H1 (cell line): ENCODE data around the gene CDC14B. TPM values are rescaled to one million over a fixed set of nuclear protein-coding genes. Genes with fewer than 3 reads are reported as not detected.
A peak's percentile ranks its signal among the peaks of the same experiment; 100 is the strongest.

Experiments used
- CTCF ChIA-PET: fragments of 300-600 bp; sonication (Branson Sonifier 250); formaldehyde crosslinking; loops from one replicate; lab custom pipeline; 2021; ENCODE audit not compliant: partially characterized antibody; lab: Charles Lee
- POLR2A ChIA-PET: fragments of 300-600 bp; sonication (Branson Sonifier 250); formaldehyde crosslinking; loops from one replicate; lab custom pipeline; 2021; ENCODE audit warnings: inconsistent platforms; ENCODE audit not compliant: partially characterized antibody; lab: Charles Lee
- DNase-seq, 2 experiments: peaks; one replicate each; pipeline versions ENCODE4 v3.0.0 to v3.0.0-alpha.2; 2010 to 2022; ENCODE audit warnings: low spot score in 2 of 2, low read depth in 1 of 2, mixed read lengths in 1 of 2
- FAIRE-seq: peaks from 2 replicates; lab custom pipeline; 2011; peaks lifted over from hg19 to GRCh38; lab: Jason Lieb, UNC
- H2AFZ ChIP-seq: 2 replicates; pipeline ENCODE4 v1.8.1; 2012; ENCODE audit warnings: low read length, inconsistent platforms
- H2AK5ac ChIP-seq: 2 replicates; pipeline ENCODE4 v1.6.1; 2013; ENCODE audit warnings: low read depth, low read length
- H2BK120ac ChIP-seq: replicated peaks from 2 replicates; pipeline ENCODE3; 2013; ENCODE audit warnings: low read depth, low read length, inconsistent platforms
- H2BK12ac ChIP-seq: 2 replicates; pipeline ENCODE4 v1.6.1; 2013; ENCODE audit warnings: low read depth, low read length
- H2BK15ac ChIP-seq: 2 replicates; pipeline ENCODE4 v1.6.1; 2013; ENCODE audit warnings: low read length
- H2BK20ac ChIP-seq: 2 replicates; pipeline ENCODE4 v1.6.1; 2013; ENCODE audit warnings: low read length
- H2BK5ac ChIP-seq: 2 replicates; pipeline ENCODE4 v1.6.1; 2013; ENCODE audit warnings: low read depth, low read length
- H3K14ac ChIP-seq: 2 replicates; pipeline ENCODE4 v1.6.1; 2013; ENCODE audit warnings: inconsistent platforms; ENCODE audit not compliant: insufficient read length
- H3K18ac ChIP-seq: 2 replicates; pipeline ENCODE4 v1.6.1; 2013; ENCODE audit warnings: low read length; ENCODE audit errors: extremely low read depth
- H3K23ac ChIP-seq: 2 replicates; pipeline ENCODE4 v1.6.1; 2013; ENCODE audit warnings: inconsistent platforms; ENCODE audit not compliant: insufficient read length
- H3K23me2 ChIP-seq: 2 replicates; pipeline ENCODE4 v1.6.1; 2013; ENCODE audit warnings: low read depth, low read length
- H3K27ac ChIP-seq: 2 replicates; pipeline ENCODE4 v1.6.1; 2011; ENCODE audit warnings: low read depth, low read length, inconsistent platforms
- H3K27me3 ChIP-seq, 4 experiments: replicated peaks in 1 of 4; 1 replicate in 1 of 4; 2 replicates in 3 of 4; pipeline versions ENCODE4 v1.6.1 to v1.8.1; 2011 to 2013; ENCODE audit warnings: low read length in 3 of 4, mild to moderate bottlenecking in 3 of 4, inconsistent platforms in 2 of 4, mixed read lengths in 2 of 4, moderate library complexity in 1 of 4; ENCODE audit not compliant: control insufficient read depth in 3 of 4, insufficient read depth in 3 of 4; ENCODE audit errors: extremely low read depth in 1 of 4
- H3K36me3 ChIP-seq, 4 experiments: 2 replicates each; pipeline versions ENCODE4 v1.6.1 to v1.8.1; 2011 to 2013; ENCODE audit warnings: mild to moderate bottlenecking in 4 of 4, low read length in 3 of 4, moderate library complexity in 2 of 4, control low read depth in 1 of 4, inconsistent platforms in 1 of 4; ENCODE audit not compliant: insufficient read depth in 4 of 4, control insufficient read depth in 2 of 4
- H3K4ac ChIP-seq: replicated peaks from 2 replicates; pipeline ENCODE3; 2013; ENCODE audit warnings: low read length, low read depth, mixed read lengths, inconsistent platforms; ENCODE audit not compliant: insufficient read length
- H3K4me1 ChIP-seq, 4 experiments: replicated peaks in 1 of 4; 1 replicate in 1 of 4; 2 replicates in 3 of 4; pipeline versions ENCODE4 v1.6.1 to v1.8.1; 2011 to 2013; ENCODE audit warnings: low read length in 3 of 4, inconsistent platforms in 2 of 4, mixed read lengths in 1 of 4; ENCODE audit not compliant: insufficient read depth in 4 of 4, control insufficient read depth in 3 of 4
- H3K4me2 ChIP-seq, 2 experiments: 2 replicates each; pipeline versions ENCODE4 v1.6.1 to v1.8.1; 2011 to 2013; ENCODE audit warnings: low read depth in 2 of 2, low read length in 2 of 2, control low read depth in 1 of 2, inconsistent platforms in 1 of 2, mild to moderate bottlenecking in 1 of 2; ENCODE audit not compliant: insufficient read depth in 1 of 2
- H3K4me3 ChIP-seq, 4 experiments: fragments of 200-600, 300-600 bp in 1 of 4; sonication (generic), shearing (Covaris generic), sonication (Bioruptor Twin) in 1 of 4; 2 replicates each; pipeline versions ENCODE4 v1.5.1 to v1.8.1; 2011 to 2016; ENCODE audit warnings: low read length in 4 of 4, low read depth in 3 of 4, control low read depth in 2 of 4, inconsistent platforms in 2 of 4, mild to moderate bottlenecking in 2 of 4, mixed read lengths in 1 of 4, moderate library complexity in 1 of 4; ENCODE audit not compliant: insufficient read depth in 2 of 4; ENCODE audit errors: extremely low read depth in 1 of 4
- H3K56ac ChIP-seq: replicated peaks from 2 replicates; pipeline ENCODE3; 2013; ENCODE audit warnings: low read depth, mild to moderate bottlenecking, mixed read lengths, low read length, inconsistent platforms; ENCODE audit not compliant: insufficient read length
- H3K79me1 ChIP-seq: 2 replicates; pipeline ENCODE4 v1.6.1; 2013; ENCODE audit warnings: low read depth, low read length, control low read depth
- H3K79me2 ChIP-seq, 2 experiments: 2 replicates each; pipeline versions ENCODE4 v1.6.1 to v1.8.1; 2012 to 2013; ENCODE audit warnings: low read length in 2 of 2, mild to moderate bottlenecking in 2 of 2, inconsistent platforms in 1 of 2; ENCODE audit not compliant: insufficient read depth in 2 of 2, control insufficient read depth in 1 of 2
- H3K9ac ChIP-seq, 4 experiments: replicated peaks in 1 of 4; 1 replicate in 1 of 4; 2 replicates in 3 of 4; pipeline versions ENCODE4 v1.6.1 to v1.8.1; 2011 to 2013; ENCODE audit warnings: low read depth in 3 of 4, low read length in 3 of 4, control low read depth in 2 of 4, mild to moderate bottlenecking in 2 of 4, moderate library complexity in 2 of 4, inconsistent platforms in 1 of 4; ENCODE audit errors: extremely low read depth in 1 of 4
- H3K9me3 ChIP-seq, 2 experiments: 2 replicates each; pipeline versions ENCODE4 v1.6.1 to v1.8.1; 2012 to 2013; ENCODE audit warnings: mild to moderate bottlenecking in 2 of 2, moderate library complexity in 2 of 2, control low read depth in 1 of 2, inconsistent platforms in 1 of 2, low read depth in 1 of 2, low read length in 1 of 2, mixed read lengths in 1 of 2; ENCODE audit not compliant: insufficient read depth in 2 of 2
- H4K20me1 ChIP-seq, 2 experiments: replicated peaks in 1 of 2; 2 replicates each; pipeline versions ENCODE3 to v1.8.1; 2011 to 2013; ENCODE audit warnings: inconsistent platforms in 2 of 2, low read length in 2 of 2, mild to moderate bottlenecking in 1 of 2; ENCODE audit not compliant: insufficient read depth in 2 of 2, control insufficient read depth in 1 of 2
- H4K5ac ChIP-seq: 2 replicates; pipeline ENCODE4 v1.6.1; 2013; ENCODE audit warnings: low read length, low read depth, mixed read lengths, inconsistent platforms; ENCODE audit not compliant: insufficient read length
- H4K8ac ChIP-seq: 2 replicates; pipeline ENCODE4 v1.8.0; 2013; ENCODE audit warnings: mild to moderate bottlenecking, moderate library complexity, low read length, inconsistent platforms; ENCODE audit not compliant: insufficient read depth; ENCODE audit errors: extremely low read depth
- H4K91ac ChIP-seq: replicated peaks from 2 replicates; pipeline ENCODE3; 2013; ENCODE audit warnings: low read length, mixed read lengths, inconsistent platforms; ENCODE audit not compliant: insufficient read length
- BCL11A ChIP-seq, 2 experiments: IDR thresholded peaks; one replicate each; pipeline ENCODE4 v1.6.1; 2011; ENCODE audit warnings: low read depth in 2 of 2, low read length in 2 of 2, mild to moderate bottlenecking in 2 of 2
- CBX5 ChIP-seq: fragments of 300-800, 300-1000 bp; sonication (generic); IDR thresholded peaks from 2 replicates; pipeline ENCODE4 v1.7.1; 2016; ENCODE audit warnings: antibody characterized with exemption, low read length, low read depth
- HDAC6 ChIP-seq: IDR thresholded peaks from one replicate; pipeline ENCODE4 v1.7.1; 2012; ENCODE audit warnings: low read depth, mild to moderate bottlenecking, inconsistent platforms, low read length, moderate library complexity
- POLR2A ChIP-seq, 2 experiments: IDR thresholded peaks; 1 replicate in 1 of 2; 2 replicates in 1 of 2; pipeline ENCODE4 v1.6.1; 2011; ENCODE audit warnings: low read depth in 2 of 2, low read length in 2 of 2, mild to moderate bottlenecking in 2 of 2; ENCODE audit errors: control extremely low read depth in 1 of 2
- WGBS, 2 experiments: shearing (Covaris generic) in 1 of 2; methylation state at CpG; one replicate each; pipeline versions ENCODE4 v1.1.6 to v1.1.7; 2013 to 2015; ENCODE audit warnings: low lambda C conversion rate in 2 of 2, mixed read lengths in 2 of 2, inconsistent platforms in 1 of 2, low coverage in 1 of 2, missing lambda C conversion rate in 1 of 2; ENCODE audit not compliant: insufficient replicate concordance in 2 of 2, insufficient coverage in 1 of 2, insufficient read length in 1 of 2; ENCODE audit errors: extremely low coverage in 1 of 2, missing lambda C conversion rate in 1 of 2; 5-methylcytosine and 5-hydroxymethylcytosine counted together
- polyA plus RNA-seq, 7 experiments: library from polyadenylated mRNA; depleted of rRNA in 3 of 7; stranded (reverse) in 5 of 7; unstranded in 2 of 7; fragments of >200 nt in 5 of 7; fragments of 200-250 nt in 2 of 7; gene quantifications; 1 replicate in 5 of 7; 2 replicates in 1 of 7; 4 replicates in 1 of 7; pipeline versions ENCODE4 v1.2.1 to v1.2.3, GENCODE V29; 2011 to 2013; ENCODE audit warnings: missing spikeins in 2 of 7, mixed read lengths in 2 of 7
- total RNA-seq: library from RNA; stranded (reverse); fragmentation: NEBNext Ultra II Directional; extraction: Animal tissue kit (Norgen Biotek cat#: 25700); gene quantifications from 2 replicates; pipeline ENCODE4 v1.2.1, GENCODE V29; 2021

The CDC14B gene
- total and polyA plus RNA-seq, 2 of the 8 experiments (the other 6 are each of a cell fraction or from before 2014, with no cell fraction given), result 17.2 to 44.6 TPM

DNA sequence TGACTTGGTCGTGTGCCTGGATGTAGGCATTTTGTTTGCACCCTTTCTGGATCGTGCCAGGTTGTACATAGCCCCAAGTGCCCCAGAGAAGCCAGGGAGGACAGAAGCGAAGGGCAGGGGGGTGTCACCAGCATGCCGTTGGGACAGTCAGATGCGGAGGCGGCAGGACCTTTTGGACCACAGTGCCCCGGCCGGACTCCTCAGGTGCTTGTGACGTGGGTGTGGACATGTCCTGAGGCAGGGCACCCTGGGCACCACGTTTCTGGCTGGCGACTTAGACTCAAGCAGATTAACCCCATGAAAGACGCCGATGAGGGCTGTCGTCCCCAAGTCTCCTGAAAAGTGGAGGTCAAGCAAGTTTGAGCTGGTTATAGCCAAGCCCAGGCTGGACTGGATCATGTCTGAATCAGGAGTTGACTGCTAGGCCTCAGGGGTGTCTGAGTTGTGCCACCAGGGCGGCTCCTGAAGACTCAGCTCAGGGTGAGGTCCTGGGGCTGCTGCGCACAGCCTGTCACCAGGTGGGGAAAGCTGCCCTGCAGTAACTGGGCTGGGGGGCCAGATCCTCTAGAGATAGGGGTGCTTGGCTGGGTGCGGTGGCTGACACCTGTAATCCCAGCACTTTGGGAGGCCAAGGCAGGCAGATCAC is 127.6 kb downstream of the CDC14B start:
- Histone ChIP-seq H2BK120ac (no peak overlapping the region), H2AFZ (no peak overlapping the region), H3K4me2 (no peak overlapping the region), H3K9me3 (no peaks in the 10 kb centered on the region), H3K4me1 (peaks cover 0 to 4% (median 0%) of the 10 kb centered on the region in 4 experiments; a peak in 1 of 7 replicates), H4K5ac (no peak overlapping the region), H3K14ac (no peak overlapping the region), H4K91ac (no peak overlapping the region), H2BK5ac (no peak overlapping the region), H3K18ac (no peak overlapping the region), H3K9ac (no peak overlapping the region), H2BK20ac (no peak overlapping the region), H3K79me1 (no peaks in the 10 kb centered on the region; the same call in 1 of the 2 replicates), H2BK15ac (no peak overlapping the region), H3K23ac (no peak overlapping the region), H3K56ac (no peak overlapping the region), H4K20me1 (peaks cover 0 to 3% of the 10 kb centered on the region in 2 experiments), H3K4me3 (no peak overlapping the region), H3K27me3 (no peaks in the 10 kb centered on the region), H4K8ac (0 out of 2 replicates have a peak overlapping the region, but pooled peaks have one; percentile 15), H3K4ac (no peak overlapping the region), H3K79me2 (no peaks in the 10 kb centered on the region), H3K23me2 (no peaks in the 10 kb centered on the region), H2BK12ac (no peak overlapping the region), H2AK5ac (no peak overlapping the region), H3K27ac (no peak overlapping the region)
- 85% methylated on average over 17 of the region's 17 CpGs; no CpG with 5 or more reads in 1 of the 2 experiments for WGBS, 2 experiments
- POLR2A ChIA-PET, result interaction anchor here (0.9 to 2.1 kb wide), 2 partner anchors 12 to 13 kb away, joined by 3 to 6 read pairs; no protein-coding TSS in a partner anchor
- DNase-seq, result no peak
- no peak for FAIRE-seq
- CTCF ChIA-PET, result interaction anchor here (0.6 to 1.5 kb wide), 5 partner anchors 14 to 54 kb away, joined by 3 read pairs; partner anchors contain the start of gene HABP4
- TF ChIP-seq CBX5 (no peak), BCL11A (IDR thresholded peaks at IDR 0.05; ENCODE audit: low read depth in 2 of 2, low read length in 2 of 2) (no peak), HDAC6 (no peak), POLR2A (IDR thresholded peaks at IDR 0.05; ENCODE audit: control extremely low read depth in 1 of 2, low read depth in 2 of 2, low read length in 2 of 2) (no peak)
- TF ChIP-seq, all 59 proteins: peak for 0
- peaks cover 0 to 13% (median 9%) of the 10 kb centered on the region in 4 experiments; a peak in 4 of 8 replicates for H3K36me3 ChIP-seq
